Nephron progenitor cell (in vitro differentiated cells): ENCODE results near the gene NAT10.
"Not testable (repeated sequence)": the region's sequence is repeated elsewhere in the genome, so short reads cannot be mapped to it uniquely, and the experiment has no call there.

ENCODE experiments used
- DNase-seq: peaks from one replicate; pipeline ENCODE4 v3.0.0; 2021
- H3K27ac Mint-ChIP-seq: 2 replicates; pipeline ENCODE4 v1.8.0; 2021; ENCODE audit warnings: mild to moderate bottlenecking, moderate library complexity, mixed read lengths
- H3K27me3 Mint-ChIP-seq: 2 replicates; pipeline ENCODE4 v1.8.0; 2021; ENCODE audit warnings: mild to moderate bottlenecking, low read depth, mixed read lengths; ENCODE audit not compliant: poor library complexity
- H3K36me3 Mint-ChIP-seq: 2 replicates; pipeline ENCODE4 v1.8.0; 2021; ENCODE audit warnings: low read depth, mixed read lengths
- H3K4me1 Mint-ChIP-seq: 2 replicates; pipeline ENCODE4 v1.8.0; 2021; ENCODE audit warnings: mixed read lengths
- H3K4me3 Mint-ChIP-seq: 2 replicates; pipeline ENCODE4 v1.8.0; 2021; ENCODE audit warnings: mild to moderate bottlenecking, moderate library complexity, mixed read lengths
- H3K9me3 Mint-ChIP-seq: 2 replicates; pipeline ENCODE4 v1.8.0; 2021; ENCODE audit warnings: mild to moderate bottlenecking, moderate library complexity, mixed read lengths
- TF ChIP-seq, protein P1 (sequence below): fragments of 200-600 bp; sonication (generic); IDR thresholded peaks from 2 replicates; pipeline ENCODE4 v1.5.0; 2021; ENCODE audit warnings: antibody characterized with exemption

Gene NAT10

DNA sequence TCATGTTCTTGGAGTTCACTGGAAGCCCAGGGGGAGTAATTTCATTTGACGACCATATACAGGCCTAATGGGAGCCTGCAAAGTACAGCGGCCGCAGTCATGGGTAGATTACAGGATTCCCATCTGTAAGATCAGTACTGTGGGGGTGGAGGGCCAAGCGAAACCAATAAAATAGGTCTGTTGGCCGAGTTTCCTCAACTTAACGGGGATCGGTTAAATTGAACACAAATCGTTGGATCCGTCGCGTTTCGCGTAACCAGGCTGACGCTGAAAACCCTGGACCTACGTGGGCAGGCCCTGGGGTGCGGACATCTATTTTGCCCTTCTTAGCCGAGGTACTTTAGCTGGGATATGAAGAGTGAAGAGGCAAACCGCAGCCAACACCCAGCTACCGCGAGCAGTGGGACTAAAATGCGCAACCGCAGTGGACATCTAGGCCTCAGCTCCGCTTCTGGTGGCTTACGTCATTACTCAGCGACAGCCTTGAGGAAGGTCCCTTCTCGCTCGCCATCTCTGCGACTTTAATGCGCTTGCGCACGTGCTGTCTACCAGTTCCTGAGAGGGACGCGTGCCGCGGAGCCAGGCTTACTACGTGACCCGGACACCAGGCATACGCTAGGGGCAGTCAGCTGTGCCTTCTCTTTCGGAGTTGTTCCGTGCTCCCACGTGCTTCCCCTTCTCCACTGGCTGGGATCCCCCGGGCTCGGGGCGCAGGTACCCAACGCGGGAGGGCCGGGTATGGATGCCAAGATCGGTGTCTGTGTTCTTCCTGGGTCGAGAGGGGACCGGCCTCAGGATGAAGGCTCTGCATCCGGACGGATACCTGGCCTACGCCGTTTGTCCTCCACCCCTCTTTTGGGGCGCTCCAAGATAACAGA is at the start of gene NAT10:
Gene NAT10 (plus strand): TSS at position 551 of the 878 bp plus-strand sequence. CDS start 2,597 bp downstream, outside the sequence.
- no peaks in the 10 kb centered on the region for H3K9me3 Mint-ChIP-seq
- TF ChIP-seq, protein P1, sequence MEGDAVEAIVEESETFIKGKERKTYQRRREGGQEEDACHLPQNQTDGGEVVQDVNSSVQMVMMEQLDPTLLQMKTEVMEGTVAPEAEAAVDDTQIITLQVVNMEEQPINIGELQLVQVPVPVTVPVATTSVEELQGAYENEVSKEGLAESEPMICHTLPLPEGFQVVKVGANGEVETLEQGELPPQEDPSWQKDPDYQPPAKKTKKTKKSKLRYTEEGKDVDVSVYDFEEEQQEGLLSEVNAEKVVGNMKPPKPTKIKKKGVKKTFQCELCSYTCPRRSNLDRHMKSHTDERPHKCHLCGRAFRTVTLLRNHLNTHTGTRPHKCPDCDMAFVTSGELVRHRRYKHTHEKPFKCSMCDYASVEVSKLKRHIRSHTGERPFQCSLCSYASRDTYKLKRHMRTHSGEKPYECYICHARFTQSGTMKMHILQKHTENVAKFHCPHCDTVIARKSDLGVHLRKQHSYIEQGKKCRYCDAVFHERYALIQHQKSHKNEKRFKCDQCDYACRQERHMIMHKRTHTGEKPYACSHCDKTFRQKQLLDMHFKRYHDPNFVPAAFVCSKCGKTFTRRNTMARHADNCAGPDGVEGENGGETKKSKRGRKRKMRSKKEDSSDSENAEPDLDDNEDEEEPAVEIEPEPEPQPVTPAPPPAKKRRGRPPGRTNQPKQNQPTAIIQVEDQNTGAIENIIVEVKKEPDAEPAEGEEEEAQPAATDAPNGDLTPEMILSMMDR = no peak
- H3K4me3 Mint-ChIP-seq = peak within 1 kb of the TSS; percentile 94
- H3K27ac Mint-ChIP-seq = peak within 1 kb of the TSS; percentile 98
- peaks cover 17% of the 10 kb centered on the region for H3K36me3 Mint-ChIP-seq
- no peaks in the 10 kb centered on the region for H3K27me3 Mint-ChIP-seq
- DNase-seq = peak; percentile 96
- peaks cover 29% of the 10 kb centered on the region for H3K4me1 Mint-ChIP-seq

DNA sequence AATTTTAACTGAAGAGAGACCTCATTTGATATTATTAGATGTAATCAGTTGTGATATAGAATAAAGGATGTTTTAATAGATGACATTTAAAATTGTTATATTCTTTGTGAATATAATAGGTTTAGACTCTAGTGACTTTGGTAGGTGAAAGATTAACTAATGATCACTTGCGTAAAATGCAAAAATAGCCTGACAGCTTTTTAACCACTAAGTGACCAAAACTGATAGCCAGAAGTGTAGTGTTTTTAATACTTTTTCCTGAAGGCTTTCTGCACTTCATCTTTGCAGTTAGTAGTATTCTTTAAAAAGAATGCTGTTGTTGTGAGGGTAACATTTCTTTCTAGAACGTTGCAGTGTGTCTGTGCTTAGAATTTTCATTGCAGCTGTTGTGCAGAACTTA is 48.8 kb upstream of the NAT10 start:
- no peak for DNase-seq
- no peaks in the 10 kb centered on the region for H3K27me3 Mint-ChIP-seq
- TF ChIP-seq, protein P1 = no peak
- peaks cover 8% of the 10 kb centered on the region for H3K9me3 Mint-ChIP-seq
- H3K27ac Mint-ChIP-seq = no peak overlapping the region
- H3K4me1 Mint-ChIP-seq = peaks cover 32% of the 10 kb centered on the region
- H3K4me3 Mint-ChIP-seq = peak overlapping the region; percentile 45
- H3K36me3 Mint-ChIP-seq = peaks cover 76% of the 10 kb centered on the region

DNA sequence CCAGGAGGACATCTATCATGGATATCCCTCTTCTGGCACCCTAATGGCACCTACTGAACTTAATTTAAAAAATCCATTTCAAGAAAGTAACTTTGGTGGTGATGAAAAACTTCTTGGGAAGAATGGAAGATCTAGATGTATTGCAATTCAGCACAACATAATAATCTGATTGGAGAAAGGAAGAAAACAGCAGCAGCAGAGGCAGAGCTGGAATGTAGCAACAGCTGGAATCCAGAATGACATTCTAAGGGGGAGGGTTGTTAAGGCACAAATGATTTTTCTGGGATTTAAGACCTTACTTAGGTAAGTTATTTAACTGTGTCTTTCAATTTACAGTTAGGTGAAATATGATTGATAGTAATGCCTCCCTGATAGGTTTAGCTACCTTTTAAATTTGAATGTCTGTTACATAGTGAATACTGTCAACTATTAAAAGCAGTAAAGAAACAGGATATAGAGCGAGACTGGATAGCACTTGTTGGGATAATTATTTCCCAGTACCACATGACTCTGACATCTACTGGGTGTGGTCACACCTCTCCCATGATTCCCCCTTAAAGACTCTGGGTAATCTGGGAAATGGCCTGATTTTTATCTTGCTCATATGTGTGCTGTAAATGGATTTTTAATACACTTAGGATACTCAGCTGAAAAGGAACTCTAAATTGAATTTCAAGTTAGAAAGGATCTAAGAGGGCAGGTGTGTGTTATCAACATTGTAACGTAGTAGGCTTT is 42.2 kb upstream of the NAT10 start:
- Mint-ChIP-seq H3K9me3 (peaks cover 4% of the 10 kb centered on the region), H3K36me3 (peaks cover 83% of the 10 kb centered on the region), H3K4me1 (peaks cover 4% of the 10 kb centered on the region), H3K27ac (no peak overlapping the region), H3K4me3 (no peak overlapping the region), H3K27me3 (no peaks in the 10 kb centered on the region)
- TF ChIP-seq, protein P1 = no peak
- no peak for DNase-seq

DNA sequence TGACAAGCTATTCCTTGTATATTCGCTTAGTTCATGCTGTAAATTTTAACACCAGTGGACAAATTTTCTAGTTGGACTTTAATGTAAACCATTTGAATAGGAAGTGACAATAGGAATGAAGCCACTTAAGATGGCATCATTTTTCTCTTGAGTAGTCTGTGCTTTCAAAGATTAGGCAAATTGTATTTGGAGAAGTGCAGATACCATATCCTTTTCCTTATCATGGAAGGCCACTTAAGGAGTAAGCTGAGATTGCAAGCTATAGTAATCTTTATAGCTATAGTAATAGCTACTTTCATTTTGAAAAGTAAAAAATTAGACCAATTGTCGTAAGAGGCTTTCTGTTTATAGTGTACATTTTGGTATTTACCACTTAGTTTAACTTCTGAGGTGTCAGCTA is 41.1 kb upstream of the NAT10 start:
- peaks cover 76% of the 10 kb centered on the region for H3K36me3 Mint-ChIP-seq
- H3K9me3 Mint-ChIP-seq = no peaks in the 10 kb centered on the region
- no peak for DNase-seq
- no peaks in the 10 kb centered on the region for H3K27me3 Mint-ChIP-seq
- TF ChIP-seq, protein P1 = no peak
- no peak overlapping the region for H3K4me3 Mint-ChIP-seq
- no peak overlapping the region for H3K27ac Mint-ChIP-seq
- peaks cover 4% of the 10 kb centered on the region for H3K4me1 Mint-ChIP-seq

DNA sequence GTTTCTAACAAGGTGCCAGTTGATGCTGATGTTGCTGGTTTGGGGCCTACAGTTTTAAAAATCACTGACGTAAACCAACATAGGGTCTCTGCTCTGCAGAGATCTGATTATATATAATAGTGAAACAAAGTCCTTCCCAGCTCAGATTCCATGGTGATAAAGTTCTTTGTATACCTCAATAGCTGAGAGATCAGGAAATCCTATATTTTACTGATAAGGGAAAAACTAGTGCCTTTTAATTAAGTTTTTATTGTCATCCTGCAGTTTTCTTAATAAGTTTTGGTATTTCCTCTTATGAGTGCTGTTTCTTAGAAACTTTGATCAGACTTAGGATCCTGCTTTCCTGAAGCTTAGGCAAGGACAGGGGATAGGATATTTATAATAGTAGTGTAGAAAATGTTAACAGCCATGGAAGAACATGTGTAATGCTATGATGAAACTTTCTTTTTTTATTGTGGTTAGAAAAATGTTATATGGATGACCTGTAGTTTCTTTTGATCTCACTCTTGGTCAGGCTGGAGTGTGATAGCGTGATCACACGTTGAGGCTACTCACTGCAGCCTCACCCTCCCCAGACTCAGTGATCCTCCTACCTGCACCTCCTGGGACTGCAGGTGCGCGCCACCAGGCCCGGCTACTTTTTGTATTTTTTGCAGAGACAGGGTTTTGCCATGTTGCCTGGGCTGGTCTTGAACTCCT is 39.8 kb upstream of the NAT10 start:
- peaks cover 69% of the 10 kb centered on the region for H3K36me3 Mint-ChIP-seq
- TF ChIP-seq, protein P1 = no peak
- no peaks in the 10 kb centered on the region for H3K9me3 Mint-ChIP-seq
- no peaks in the 10 kb centered on the region for H3K27me3 Mint-ChIP-seq
- no peak overlapping the region for H3K4me3 Mint-ChIP-seq
- H3K27ac Mint-ChIP-seq = no peak overlapping the region
- H3K4me1 Mint-ChIP-seq = peaks cover 4% of the 10 kb centered on the region
- DNase-seq = no peak

DNA sequence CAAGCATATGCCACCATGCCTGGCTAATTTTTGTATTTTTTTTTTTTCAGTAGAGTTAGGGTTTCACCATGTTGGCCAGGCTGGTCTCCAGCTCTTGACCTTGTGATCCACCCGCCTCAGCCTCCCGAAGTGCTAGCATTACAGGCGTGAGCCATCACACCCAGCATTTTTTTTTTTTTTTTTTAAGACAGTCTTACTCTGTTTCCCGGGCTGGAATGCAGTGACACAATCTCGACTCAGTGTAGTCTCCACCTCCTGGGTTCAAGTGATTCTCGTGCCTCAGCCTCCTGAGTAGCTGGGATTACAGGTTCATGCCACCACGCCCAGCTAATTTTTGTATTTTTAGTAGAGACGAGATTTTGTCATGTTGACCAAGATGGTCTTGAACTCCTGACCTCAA is 38.7 kb upstream of the NAT10 start:
- peak overlapping the region; percentile 86 for H3K27ac Mint-ChIP-seq
- H3K36me3 Mint-ChIP-seq = peaks cover 65% of the 10 kb centered on the region
- DNase-seq, H3K4me3 Mint-ChIP-seq, H3K9me3 Mint-ChIP-seq, H3K27me3 Mint-ChIP-seq, H3K4me1 Mint-ChIP-seq: not testable (repeated sequence)
